ENCODE results near the gene AMD1.

The AMD1 gene

DNA sequence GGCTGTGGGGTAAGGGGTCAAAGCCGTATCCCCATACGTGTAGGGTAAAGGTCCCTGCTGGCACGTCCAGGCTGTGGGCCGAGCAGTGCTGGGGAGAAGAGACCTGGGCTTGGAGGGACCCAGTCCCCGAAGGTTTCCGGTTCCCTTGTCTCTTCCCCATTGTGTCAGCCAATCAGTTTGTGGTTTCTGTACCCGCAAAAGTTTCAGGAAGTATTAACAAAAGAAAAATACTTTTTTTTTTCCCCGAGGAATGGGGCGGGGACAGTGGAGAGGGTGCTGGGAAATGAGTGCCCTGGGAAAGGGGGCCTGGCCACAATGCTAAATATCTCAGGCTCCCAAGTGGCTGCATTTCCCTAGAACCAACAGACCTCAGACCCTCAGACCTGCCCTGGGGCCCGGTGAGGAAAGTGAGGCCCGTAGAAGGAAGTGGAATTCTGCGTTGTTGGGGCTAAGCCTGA, 15.2 kb upstream of the AMD1 start:
- H3K36me3 ChIP-seq (ENCODE audit: low read length) = no peaks in the 10 kb centered on the region
- H4K20me1 ChIP-seq (ENCODE audit: low read depth, low read length) = no peaks in the 10 kb centered on the region
- H3K27me3 ChIP-seq (ENCODE audit: low read length) = no peaks in the 10 kb centered on the region
- H3K9me3 ChIP-seq (ENCODE audit: insufficient read depth, low read length) = no peaks in the 10 kb centered on the region
- H3K4me2 ChIP-seq (ENCODE audit: low read depth, low read length, poor library complexity, severe bottlenecking) = no peak overlapping the region
- H3K9ac ChIP-seq (ENCODE audit: low read length) = no peak overlapping the region
- no peaks in the 10 kb centered on the region for H3K9me2 ChIP-seq (replicated peaks; ENCODE audit: insufficient read depth, low read length)
- no peak overlapping the region for H2AFZ ChIP-seq (ENCODE audit: low read depth, low read length, severe bottlenecking)
- H3K79me2 ChIP-seq (ENCODE audit: insufficient read depth, low read length) = no peaks in the 10 kb centered on the region
- H3K27ac ChIP-seq (ENCODE audit: low read depth, low read length) = no peak overlapping the region
- TF ChIP-seq, protein P1, sequence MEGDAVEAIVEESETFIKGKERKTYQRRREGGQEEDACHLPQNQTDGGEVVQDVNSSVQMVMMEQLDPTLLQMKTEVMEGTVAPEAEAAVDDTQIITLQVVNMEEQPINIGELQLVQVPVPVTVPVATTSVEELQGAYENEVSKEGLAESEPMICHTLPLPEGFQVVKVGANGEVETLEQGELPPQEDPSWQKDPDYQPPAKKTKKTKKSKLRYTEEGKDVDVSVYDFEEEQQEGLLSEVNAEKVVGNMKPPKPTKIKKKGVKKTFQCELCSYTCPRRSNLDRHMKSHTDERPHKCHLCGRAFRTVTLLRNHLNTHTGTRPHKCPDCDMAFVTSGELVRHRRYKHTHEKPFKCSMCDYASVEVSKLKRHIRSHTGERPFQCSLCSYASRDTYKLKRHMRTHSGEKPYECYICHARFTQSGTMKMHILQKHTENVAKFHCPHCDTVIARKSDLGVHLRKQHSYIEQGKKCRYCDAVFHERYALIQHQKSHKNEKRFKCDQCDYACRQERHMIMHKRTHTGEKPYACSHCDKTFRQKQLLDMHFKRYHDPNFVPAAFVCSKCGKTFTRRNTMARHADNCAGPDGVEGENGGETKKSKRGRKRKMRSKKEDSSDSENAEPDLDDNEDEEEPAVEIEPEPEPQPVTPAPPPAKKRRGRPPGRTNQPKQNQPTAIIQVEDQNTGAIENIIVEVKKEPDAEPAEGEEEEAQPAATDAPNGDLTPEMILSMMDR (IDR thresholded peaks at IDR 0.05; ENCODE audit: insufficient read depth, low read length, poor library complexity, severe bottlenecking) = no peak
- no peak for TF ChIP-seq EZH2phosphoT487 (conservative IDR thresholded peaks at IDR 0.05; ENCODE audit: low read length)
- H3F3A ChIP-seq (ENCODE audit: insufficient read depth) = no peaks in the 10 kb centered on the region
- H3K4me3 ChIP-seq (ENCODE audit: insufficient read depth, low read length, poor library complexity, severe bottlenecking) = no peak overlapping the region

DNA sequence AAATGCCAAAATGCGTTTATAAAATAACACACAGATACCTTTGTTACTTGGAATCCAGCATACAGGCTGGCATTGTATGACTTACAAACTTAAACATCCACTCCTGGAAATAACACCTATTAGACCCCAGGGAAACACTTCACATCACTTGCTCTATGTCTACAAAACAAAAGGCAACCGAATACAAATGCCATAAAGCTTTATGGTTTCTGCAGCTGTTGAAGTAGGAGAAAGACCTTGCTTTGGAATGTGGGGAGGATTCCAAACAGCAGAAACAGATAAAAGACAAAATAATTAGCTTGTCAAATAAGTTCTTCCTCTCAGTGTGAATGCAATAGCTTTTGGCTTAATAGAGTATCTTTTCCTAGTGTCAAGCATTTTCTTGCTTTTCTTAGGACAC, 9.8 kb upstream of the AMD1 start:
- no peak overlapping the region for H3K9ac ChIP-seq (ENCODE audit: low read length)
- H3F3A ChIP-seq (ENCODE audit: insufficient read depth) = no peaks in the 10 kb centered on the region
- H4K20me1 ChIP-seq (ENCODE audit: low read depth, low read length) = no peaks in the 10 kb centered on the region
- H3K27me3 ChIP-seq (ENCODE audit: low read length) = no peaks in the 10 kb centered on the region
- no peaks in the 10 kb centered on the region for H3K9me3 ChIP-seq (ENCODE audit: insufficient read depth, low read length)
- H3K4me2 ChIP-seq (ENCODE audit: low read depth, low read length, poor library complexity, severe bottlenecking) = no peak overlapping the region
- no peaks in the 10 kb centered on the region for H3K9me2 ChIP-seq (replicated peaks; ENCODE audit: insufficient read depth, low read length)
- no peak overlapping the region for H2AFZ ChIP-seq (ENCODE audit: low read depth, low read length, severe bottlenecking)
- no peak overlapping the region for H3K27ac ChIP-seq (ENCODE audit: low read depth, low read length)
- no peak overlapping the region for H3K4me3 ChIP-seq (ENCODE audit: insufficient read depth, low read length, poor library complexity, severe bottlenecking)
- H3K36me3 ChIP-seq (ENCODE audit: low read length) = no peaks in the 10 kb centered on the region
- no peaks in the 10 kb centered on the region for H3K79me2 ChIP-seq (ENCODE audit: insufficient read depth, low read length)
- TF ChIP-seq, protein P1 (IDR thresholded peaks at IDR 0.05; ENCODE audit: insufficient read depth, low read length, poor library complexity, severe bottlenecking) = no peak
- TF ChIP-seq EZH2phosphoT487 (conservative IDR thresholded peaks at IDR 0.05; ENCODE audit: low read length) = no peak

DNA sequence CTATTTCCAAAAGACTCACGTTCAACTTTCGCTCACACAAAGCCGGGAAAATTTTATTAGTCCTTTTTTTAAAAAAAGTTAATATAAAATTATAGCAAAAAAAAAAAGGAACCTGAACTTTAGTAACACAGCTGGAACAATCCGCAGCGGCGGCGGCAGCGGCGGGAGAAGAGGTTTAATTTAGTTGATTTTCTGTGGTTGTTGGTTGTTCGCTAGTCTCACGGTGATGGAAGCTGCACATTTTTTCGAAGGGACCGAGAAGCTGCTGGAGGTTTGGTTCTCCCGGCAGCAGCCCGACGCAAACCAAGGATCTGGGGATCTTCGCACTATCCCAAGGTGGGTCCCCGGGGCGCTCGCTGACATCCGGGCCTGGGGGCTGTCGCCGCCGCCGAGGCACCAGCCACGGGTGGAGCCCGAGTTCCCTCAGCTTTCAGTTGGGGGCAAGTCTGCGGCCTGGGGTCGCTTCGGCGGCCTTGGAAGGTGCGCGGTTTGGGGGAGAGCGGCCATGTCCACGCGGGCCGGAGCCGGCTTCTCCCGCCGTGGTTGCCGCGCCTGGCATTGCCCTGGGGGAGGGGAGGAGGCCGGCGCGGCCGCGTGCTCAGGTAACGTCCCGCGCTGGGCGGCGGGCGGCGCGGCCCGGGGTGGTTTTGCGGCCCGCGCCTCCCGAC, 429 bp downstream of the AMD1 start:
- Histone ChIP-seq H3K36me3 (ENCODE audit: low read length) (no peaks in the 10 kb centered on the region), H3K9me2 (replicated peaks; ENCODE audit: insufficient read depth, low read length) (no peaks in the 10 kb centered on the region), H3F3A (ENCODE audit: insufficient read depth) (peaks cover 24% of the 10 kb centered on the region; the same call in 1 of the 2 replicates), H3K27me3 (ENCODE audit: low read length) (no peaks in the 10 kb centered on the region), H2AFZ (ENCODE audit: low read depth, low read length, severe bottlenecking) (peak overlapping the region; percentile 23), H3K27ac (ENCODE audit: low read depth, low read length) (peak overlapping the region; percentile 77), H3K79me2 (ENCODE audit: insufficient read depth, low read length) (peaks cover 54% of the 10 kb centered on the region), H3K9me3 (ENCODE audit: insufficient read depth, low read length) (no peaks in the 10 kb centered on the region), H3K9ac (ENCODE audit: low read length) (peak overlapping the region; percentile 98), H4K20me1 (ENCODE audit: low read depth, low read length) (peaks cover 27% of the 10 kb centered on the region), H3K4me2 (ENCODE audit: low read depth, low read length, poor library complexity, severe bottlenecking) (peak overlapping the region; percentile 91), H3K4me3 (ENCODE audit: insufficient read depth, low read length, poor library complexity, severe bottlenecking) (peak overlapping the region; percentile 84)
- TF ChIP-seq, protein P1 (IDR thresholded peaks at IDR 0.05; ENCODE audit: insufficient read depth, low read length, poor library complexity, severe bottlenecking) = no peak
- no peak for TF ChIP-seq EZH2phosphoT487 (conservative IDR thresholded peaks at IDR 0.05; ENCODE audit: low read length)

Data from SU-DHL-6 (cell line).